ENCODE results near the gene NUP210L.

DNA sequence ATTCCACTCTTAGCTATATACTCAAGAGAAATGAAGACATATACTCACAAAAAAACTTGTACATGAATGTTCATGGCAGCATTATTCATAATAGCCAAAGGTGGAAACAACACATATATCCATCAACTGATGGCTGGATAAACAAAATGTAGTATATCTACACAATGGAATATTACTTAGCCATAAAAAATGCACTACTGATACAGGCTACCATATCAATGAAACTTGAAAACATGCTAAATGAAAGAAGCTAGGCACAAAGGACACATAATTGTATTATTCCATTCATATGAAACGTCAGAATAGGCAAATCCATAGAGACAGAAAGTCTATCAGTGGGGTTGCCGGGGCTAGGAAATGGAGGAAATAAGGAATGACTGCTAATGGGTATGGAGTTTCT lies 67.3 kb downstream of the NUP210L start:
- TF ChIP-seq POLR2A (IDR thresholded peaks at IDR 0.05): no peak
- TF ChIP-seq, protein P1, sequence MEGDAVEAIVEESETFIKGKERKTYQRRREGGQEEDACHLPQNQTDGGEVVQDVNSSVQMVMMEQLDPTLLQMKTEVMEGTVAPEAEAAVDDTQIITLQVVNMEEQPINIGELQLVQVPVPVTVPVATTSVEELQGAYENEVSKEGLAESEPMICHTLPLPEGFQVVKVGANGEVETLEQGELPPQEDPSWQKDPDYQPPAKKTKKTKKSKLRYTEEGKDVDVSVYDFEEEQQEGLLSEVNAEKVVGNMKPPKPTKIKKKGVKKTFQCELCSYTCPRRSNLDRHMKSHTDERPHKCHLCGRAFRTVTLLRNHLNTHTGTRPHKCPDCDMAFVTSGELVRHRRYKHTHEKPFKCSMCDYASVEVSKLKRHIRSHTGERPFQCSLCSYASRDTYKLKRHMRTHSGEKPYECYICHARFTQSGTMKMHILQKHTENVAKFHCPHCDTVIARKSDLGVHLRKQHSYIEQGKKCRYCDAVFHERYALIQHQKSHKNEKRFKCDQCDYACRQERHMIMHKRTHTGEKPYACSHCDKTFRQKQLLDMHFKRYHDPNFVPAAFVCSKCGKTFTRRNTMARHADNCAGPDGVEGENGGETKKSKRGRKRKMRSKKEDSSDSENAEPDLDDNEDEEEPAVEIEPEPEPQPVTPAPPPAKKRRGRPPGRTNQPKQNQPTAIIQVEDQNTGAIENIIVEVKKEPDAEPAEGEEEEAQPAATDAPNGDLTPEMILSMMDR (IDR thresholded peaks at IDR 0.05): no peak
- no peak for TF ChIP-seq EP300 (IDR thresholded peaks at IDR 0.05)

Data from stomach (tissue), 4 donors.